ENCODE data around the gene MRPL49. TPM values are rescaled to one million over a fixed set of nuclear protein-coding genes. Genes with fewer than 3 reads are reported as not detected.
A peak's percentile ranks its signal among the peaks of the same experiment; 100 is the strongest.

MRPL49 gene
- total and polyA plus RNA-seq, 2 donors (not counting 1 experiment from before 2014, with no cell fraction given), result 39.6 to 48.5 TPM

GRCh38 chr11:65128182-65129145 is 6.3 kb downstream of the MRPL49 start:
- CTCF ChIA-PET, result interaction anchor here (1.5 to 4.4 kb wide), 2 partner anchors 11 to 16 kb away, joined by 4 to 20 read pairs; partner anchors contain the start of genes TM7SF2 and ZNHIT2
- POLR2A ChIA-PET, result interaction anchor here (0.5 to 8.8 kb wide), 4 partner anchors 9 to 50 kb away, joined by 3 to 160 read pairs (median 4); partner anchors contain the start of genes FAU, MRPL49, SPDYC and ZNHIT2
- peaks cover 52% of the 10 kb centered on the region for H3K4me1 Mint-ChIP-seq
- intact Hi-C loops (cut with micrococcal nuclease), result no loop called here
- H3K79me2 ChIP-seq (ENCODE audit: control insufficient read depth, insufficient read depth, low read length), result peaks cover 78% of the 10 kb centered on the region
- peaks cover 32 to 58% of the 10 kb centered on the region in 2 donors for H3K4me1 ChIP-seq (ENCODE audit: control insufficient read depth in 2 of 2, insufficient read depth in 2 of 2, low read length in 2 of 2)
- no peak for DNase-seq
- no peak for ATAC-seq (ENCODE audit: low read depth)
- no peaks in the 10 kb centered on the region for H3K9me3 Mint-ChIP-seq (ENCODE audit: insufficient read depth)
- no peak overlapping the region for H3K9ac ChIP-seq (ENCODE audit: low read length)
- peak overlapping the region; percentile 56 for H3K27ac Mint-ChIP-seq
- no peak overlapping the region for H3K27ac ChIP-seq (ENCODE audit: low read length in 2 of 2)
- TF ChIP-seq CTCF (IDR thresholded peaks at IDR 0.05), result no peak
- no peak for TF ChIP-seq EZH2 (IDR thresholded peaks at IDR 0.05; ENCODE audit: borderline replicate concordance, insufficient read depth, low read depth, low read length, poor library complexity, severe bottlenecking)
- H3K4me2 ChIP-seq (replicated peaks; ENCODE audit: low read depth, low read length, poor library complexity, severe bottlenecking), result no peak overlapping the region
- no peak overlapping the region for H3K4me3 ChIP-seq (ENCODE audit: control extremely low read depth in 1 of 5, extremely low read depth in 1 of 5, insufficient read depth in 1 of 5, low read depth in 2 of 5, low read length in 4 of 5)
- H3K4me3 Mint-ChIP-seq, result no peak overlapping the region
- peaks cover 85% of the 10 kb centered on the region for H4K20me1 ChIP-seq (ENCODE audit: control insufficient read depth, insufficient read depth, low read length, poor library complexity, severe bottlenecking)
- no peak overlapping the region for H2AFZ ChIP-seq (ENCODE audit: insufficient read depth, low read depth, low read length, poor library complexity, severe bottlenecking)
- no peaks in the 10 kb centered on the region for H3K27me3 ChIP-seq (replicated peaks in 1 of 4; ENCODE audit: control extremely low read depth in 1 of 4, control insufficient read depth in 3 of 4, insufficient read depth in 4 of 4, low read length in 3 of 4)
- H3K9me3 ChIP-seq (ENCODE audit: control extremely low read depth in 1 of 3, control insufficient read depth in 2 of 3, insufficient read depth in 1 of 3, low read length in 2 of 3), result no peaks in the 10 kb centered on the region
- 92% methylated on average over 11 of the region's 15 CpGs for whole genome bisulfite sequencing (ENCODE audit: insufficient coverage)
- peaks cover 3 to 83% of the 10 kb centered on the region in 2 experiments for H3K36me3 ChIP-seq (replicated peaks in 1 of 2; ENCODE audit: control extremely low read depth in 1 of 2, control insufficient read depth in 1 of 2, extremely low read depth in 1 of 2, insufficient read depth in 2 of 2, low read length in 1 of 2)
- H3K27me3 Mint-ChIP-seq, result no peaks in the 10 kb centered on the region

All from B cell (primary cell).